Peyer's patch (tissue), 4 donors: ENCODE measurements around the gene DNAH14. TPM values are rescaled to one million over a fixed set of nuclear protein-coding genes. Genes with fewer than 3 reads are reported as not detected.
"Not testable (repeated sequence)": the region's sequence is repeated elsewhere in the genome, so short reads cannot be mapped to it uniquely, and the experiment has no call there.

Source experiments
- DNase-seq, 3 donors: peaks; one replicate each; pipeline ENCODE4 v3.0.0-alpha.2; 2017 to 2019
- H3K27ac ChIP-seq, 4 donors: fragments of 200-600 bp; sonication (generic); one replicate each; pipeline ENCODE4 v1.5.1; 2016 to 2019
- H3K27me3 ChIP-seq, 2 donors: fragments of 200-600 bp; sonication (generic); one replicate each; pipeline ENCODE4 v1.5.1; 2019
- H3K36me3 ChIP-seq, 3 donors: fragments of 200-600 bp; sonication (generic); one replicate each; pipeline ENCODE4 v1.5.1; 2016 to 2019
- H3K4me1 ChIP-seq, 4 donors: fragments of 200-600 bp; sonication (generic); one replicate each; pipeline ENCODE4 v1.5.1; 2016 to 2019
- H3K4me3 ChIP-seq, 4 donors: fragments of 200-600 bp; sonication (generic); 1 replicate in 3 of 4; 2 replicates in 1 of 4; pipeline ENCODE4 v1.5.1; 2016 to 2019; ENCODE audit warnings: mild to moderate bottlenecking in 1 of 4
- H3K9me3 ChIP-seq, 4 donors: fragments of 200-600 bp; sonication (generic); one replicate each; pipeline ENCODE4 v1.5.1; 2016 to 2019; ENCODE audit warnings: mild to moderate bottlenecking in 1 of 4
- POLR2A ChIP-seq, 2 donors: fragments of 450-650 bp; IDR thresholded peaks; one replicate each; pipeline ENCODE4 v1.5.1; 2017; ENCODE audit warnings: antibody characterized with exemption in 2 of 2, mild to moderate bottlenecking in 2 of 2, moderate library complexity in 2 of 2
- total RNA-seq, 4 donors: library from RNA; depleted of rRNA; stranded (reverse); fragments of >200 nt; gene quantifications; one replicate each; pipeline ENCODE4 v1.1.0, GENCODE V29; 2016
- TF ChIP-seq, protein P1 (sequence below), 6 experiments: fragments of 450-650 bp in 4 of 6; fragments of 200-600 bp in 2 of 6; sonication (generic) in 1 of 6; IDR thresholded peaks; one replicate each; pipeline ENCODE4 v1.5.1; 2017 to 2019; ENCODE audit warnings: antibody characterized with exemption in 6 of 6, mild to moderate bottlenecking in 3 of 6, moderate library complexity in 1 of 6

The DNAH14 gene
- total RNA-seq, 4 donors from 2014 or later, result 6.5 to 11.0 (median 7.4) TPM

DNA sequence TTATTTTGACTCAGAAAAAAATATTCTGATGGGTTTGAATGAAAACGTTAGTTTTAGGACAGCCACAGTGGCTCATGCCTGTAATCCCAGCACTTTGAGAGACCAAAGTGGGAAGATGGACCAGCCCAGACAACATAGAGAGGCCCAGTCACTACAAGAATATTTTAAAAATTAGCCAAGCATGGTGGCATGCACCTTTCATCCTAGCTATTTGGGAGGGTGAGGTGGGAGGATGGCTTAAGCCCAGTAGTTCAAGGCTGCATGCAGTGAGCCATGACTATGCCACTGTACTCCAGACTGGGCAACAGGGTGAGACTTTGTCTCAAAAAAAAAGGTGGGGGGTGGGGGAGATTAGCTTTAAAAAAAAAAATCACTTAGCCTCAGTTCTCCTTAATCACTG, 370.9 kb downstream of the DNAH14 start:
- Histone ChIP-seq H3K4me3 (no peak overlapping the region), H3K27ac (no peak overlapping the region), H3K4me1 (no peaks in the 10 kb centered on the region), H3K36me3 (no peaks in the 10 kb centered on the region), H3K9me3 (no peaks in the 10 kb centered on the region), H3K27me3 (no peaks in the 10 kb centered on the region)
- TF ChIP-seq, protein P1, sequence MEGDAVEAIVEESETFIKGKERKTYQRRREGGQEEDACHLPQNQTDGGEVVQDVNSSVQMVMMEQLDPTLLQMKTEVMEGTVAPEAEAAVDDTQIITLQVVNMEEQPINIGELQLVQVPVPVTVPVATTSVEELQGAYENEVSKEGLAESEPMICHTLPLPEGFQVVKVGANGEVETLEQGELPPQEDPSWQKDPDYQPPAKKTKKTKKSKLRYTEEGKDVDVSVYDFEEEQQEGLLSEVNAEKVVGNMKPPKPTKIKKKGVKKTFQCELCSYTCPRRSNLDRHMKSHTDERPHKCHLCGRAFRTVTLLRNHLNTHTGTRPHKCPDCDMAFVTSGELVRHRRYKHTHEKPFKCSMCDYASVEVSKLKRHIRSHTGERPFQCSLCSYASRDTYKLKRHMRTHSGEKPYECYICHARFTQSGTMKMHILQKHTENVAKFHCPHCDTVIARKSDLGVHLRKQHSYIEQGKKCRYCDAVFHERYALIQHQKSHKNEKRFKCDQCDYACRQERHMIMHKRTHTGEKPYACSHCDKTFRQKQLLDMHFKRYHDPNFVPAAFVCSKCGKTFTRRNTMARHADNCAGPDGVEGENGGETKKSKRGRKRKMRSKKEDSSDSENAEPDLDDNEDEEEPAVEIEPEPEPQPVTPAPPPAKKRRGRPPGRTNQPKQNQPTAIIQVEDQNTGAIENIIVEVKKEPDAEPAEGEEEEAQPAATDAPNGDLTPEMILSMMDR (IDR thresholded peaks at IDR 0.05), result no peak
- TF ChIP-seq POLR2A (IDR thresholded peaks at IDR 0.05), result no peak
- no peak for DNase-seq

- no peaks in the 10 kb centered on the region for H3K4me1 ChIP-seq
- no peak overlapping the region for H3K4me3 ChIP-seq
- no peaks in the 10 kb centered on the region for H3K27me3 ChIP-seq
- H3K36me3 ChIP-seq, result no peaks in the 10 kb centered on the region
- H3K9me3 ChIP-seq, result no peaks in the 10 kb centered on the region
- DNase-seq, result no peak
- TF ChIP-seq, protein P1 (IDR thresholded peaks at IDR 0.05), result no peak
- no peak for TF ChIP-seq POLR2A (IDR thresholded peaks at IDR 0.05)
- no peak overlapping the region for H3K27ac ChIP-seq
Measured at GRCh38 chr1:225304996-225305395, 375.5 kb downstream of the DNAH14 start.

DNA sequence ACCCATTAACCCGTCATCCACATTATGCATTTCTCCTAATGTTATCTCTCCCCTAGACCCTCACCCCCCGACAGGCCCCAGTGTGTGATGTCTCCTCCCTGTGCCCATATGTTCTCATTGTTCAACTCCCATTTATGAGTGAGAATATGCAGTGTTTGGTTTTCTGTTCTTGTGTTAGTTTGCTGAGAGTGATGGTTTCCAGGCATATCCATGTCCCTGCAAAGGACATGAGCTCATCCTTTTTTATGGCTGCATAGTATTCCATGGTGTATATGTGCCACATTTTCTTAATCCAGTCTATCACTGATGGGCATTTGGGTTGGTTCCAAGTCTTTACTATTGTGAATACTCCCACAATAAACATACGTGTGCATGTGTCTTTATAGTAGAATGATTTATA, 381.1 kb downstream of the DNAH14 start:
- H3K4me1 ChIP-seq, H3K9me3 ChIP-seq, H3K27ac ChIP-seq, DNase-seq, H3K4me3 ChIP-seq, H3K27me3 ChIP-seq, H3K36me3 ChIP-seq: not testable (repeated sequence)

DNA sequence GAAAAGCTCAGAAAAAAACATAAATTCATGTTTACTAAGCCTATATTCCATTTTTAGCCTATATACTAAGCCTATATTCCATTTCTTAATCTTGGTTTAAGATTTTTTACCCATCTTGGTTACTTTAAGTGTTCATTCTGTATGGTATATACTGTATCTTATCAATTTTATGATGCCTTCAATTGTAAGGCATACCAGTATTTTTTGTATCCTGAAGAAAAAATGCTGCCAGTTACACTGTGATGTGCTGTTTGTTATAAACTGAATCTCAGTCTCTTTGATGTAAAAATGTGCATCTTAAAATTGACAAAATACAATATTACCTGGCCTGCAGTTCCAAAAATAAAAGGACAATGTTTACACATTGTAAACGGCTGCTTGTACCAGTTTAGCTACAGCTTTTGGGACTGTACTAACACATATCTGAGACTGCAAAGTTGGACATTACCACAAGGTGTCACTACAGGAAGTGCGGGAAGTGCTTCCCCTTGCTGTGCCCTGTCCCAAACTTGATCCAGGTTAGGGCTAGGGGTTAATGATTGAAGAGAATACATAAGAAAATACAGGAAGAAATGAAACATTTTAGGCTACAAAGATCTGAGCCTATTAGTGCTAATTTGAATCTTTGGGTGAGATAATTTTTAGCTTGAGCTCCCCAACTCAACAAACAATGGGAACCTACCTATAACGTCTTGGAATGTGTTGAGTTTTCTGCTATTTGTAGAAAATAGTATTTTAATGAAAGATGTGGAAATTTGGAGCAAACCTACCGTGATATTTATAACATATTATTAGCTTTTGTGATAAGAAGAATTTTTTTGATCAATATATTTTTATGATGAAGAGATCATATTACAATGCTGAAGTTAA, 389.5 kb downstream of the DNAH14 start:
- TF ChIP-seq, protein P1 (IDR thresholded peaks at IDR 0.05), result peak; percentile 42 to 70 (median 56)
- TF ChIP-seq POLR2A (IDR thresholded peaks at IDR 0.05), result no peak
- Histone ChIP-seq H3K9me3 (no peaks in the 10 kb centered on the region), H3K4me1 (no peaks in the 10 kb centered on the region), H3K4me3 (no peak overlapping the region), H3K27ac (no peak overlapping the region), H3K27me3 (no peaks in the 10 kb centered on the region), H3K36me3 (no peaks in the 10 kb centered on the region)
- DNase-seq, result peak in 1 of 3 donors; percentile 51

DNA sequence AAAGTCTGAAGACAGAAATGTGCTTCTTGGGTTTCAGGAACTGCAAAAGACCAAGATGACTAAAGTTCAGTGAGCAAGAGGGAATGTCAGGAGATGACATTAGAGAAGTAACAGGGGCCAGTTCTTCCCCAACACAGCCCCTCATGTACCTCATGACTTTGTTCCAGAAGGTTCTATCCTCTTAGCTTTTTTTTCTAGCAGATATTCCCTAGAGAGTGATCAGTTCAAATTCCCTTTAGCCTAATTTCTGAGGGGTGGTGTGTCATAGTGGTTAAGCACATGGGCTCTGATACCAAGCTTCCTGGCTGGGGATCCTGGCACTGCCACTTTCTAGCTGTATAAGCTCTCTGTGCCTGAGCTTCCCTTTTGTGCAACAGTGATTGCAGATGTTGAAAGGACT, 390.4 kb downstream of the DNAH14 start:
- no peak for TF ChIP-seq POLR2A (IDR thresholded peaks at IDR 0.05)
- TF ChIP-seq, protein P1 (IDR thresholded peaks at IDR 0.05), result no peak

GRCh38 chr1:225321784-225322183, 392.3 kb downstream of the DNAH14 start:
- Histone ChIP-seq H3K27me3 (no peaks in the 10 kb centered on the region), H3K9me3 (no peaks in the 10 kb centered on the region), H3K27ac (no peak overlapping the region), H3K36me3 (no peaks in the 10 kb centered on the region), H3K4me3 (no peak overlapping the region), H3K4me1 (no peaks in the 10 kb centered on the region)
- DNase-seq, result no peak
- no peak for TF ChIP-seq POLR2A (IDR thresholded peaks at IDR 0.05)
- TF ChIP-seq, protein P1 (IDR thresholded peaks at IDR 0.05), result no peak

More for the DNA sequence above, 390.4 kb downstream of the DNAH14 start:
- DNase-seq, result no peak
- H3K9me3 ChIP-seq, result no peaks in the 10 kb centered on the region
- H3K4me3 ChIP-seq, result no peak overlapping the region
- no peak overlapping the region for H3K27ac ChIP-seq
- no peaks in the 10 kb centered on the region for H3K36me3 ChIP-seq
- no peaks in the 10 kb centered on the region for H3K4me1 ChIP-seq
- H3K27me3 ChIP-seq, result no peaks in the 10 kb centered on the region
